Measurements from ENCODE around the gene DMAC1. TPM values are rescaled to one million over a fixed set of nuclear protein-coding genes. Genes with fewer than 3 reads are reported as not detected.

DMAC1 gene
- total and polyA plus RNA-seq, 2 experiments from 2014 or later, result 33.9 to 162 TPM

DNA sequence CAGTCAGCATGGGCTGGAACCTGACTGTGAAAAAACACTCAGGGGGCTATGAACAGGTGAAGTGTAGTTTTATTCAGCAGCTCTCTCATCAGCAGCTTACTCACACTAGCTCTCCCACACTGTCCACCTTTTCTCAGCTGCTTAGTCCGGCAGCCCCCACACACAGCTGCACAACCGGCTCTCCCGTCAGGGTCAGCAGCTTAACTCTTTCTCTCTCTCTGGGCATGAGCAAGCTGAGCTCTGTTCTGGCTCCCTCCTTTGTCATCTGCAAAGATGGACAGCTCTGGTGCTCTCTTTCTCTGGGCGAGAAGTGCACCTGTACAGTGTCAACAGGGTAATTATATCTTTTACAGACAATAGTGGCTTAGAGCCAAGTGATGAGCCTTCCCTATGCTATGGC is 8.2 kb downstream of the DMAC1 start:
- TF ChIP-seq, protein P1, sequence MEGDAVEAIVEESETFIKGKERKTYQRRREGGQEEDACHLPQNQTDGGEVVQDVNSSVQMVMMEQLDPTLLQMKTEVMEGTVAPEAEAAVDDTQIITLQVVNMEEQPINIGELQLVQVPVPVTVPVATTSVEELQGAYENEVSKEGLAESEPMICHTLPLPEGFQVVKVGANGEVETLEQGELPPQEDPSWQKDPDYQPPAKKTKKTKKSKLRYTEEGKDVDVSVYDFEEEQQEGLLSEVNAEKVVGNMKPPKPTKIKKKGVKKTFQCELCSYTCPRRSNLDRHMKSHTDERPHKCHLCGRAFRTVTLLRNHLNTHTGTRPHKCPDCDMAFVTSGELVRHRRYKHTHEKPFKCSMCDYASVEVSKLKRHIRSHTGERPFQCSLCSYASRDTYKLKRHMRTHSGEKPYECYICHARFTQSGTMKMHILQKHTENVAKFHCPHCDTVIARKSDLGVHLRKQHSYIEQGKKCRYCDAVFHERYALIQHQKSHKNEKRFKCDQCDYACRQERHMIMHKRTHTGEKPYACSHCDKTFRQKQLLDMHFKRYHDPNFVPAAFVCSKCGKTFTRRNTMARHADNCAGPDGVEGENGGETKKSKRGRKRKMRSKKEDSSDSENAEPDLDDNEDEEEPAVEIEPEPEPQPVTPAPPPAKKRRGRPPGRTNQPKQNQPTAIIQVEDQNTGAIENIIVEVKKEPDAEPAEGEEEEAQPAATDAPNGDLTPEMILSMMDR (IDR thresholded peaks at IDR 0.05; ENCODE audit: low read depth, low read length), result no peak
- no peaks in the 10 kb centered on the region for H3K9me3 ChIP-seq (ENCODE audit: low read depth)
- H3K4me3 ChIP-seq, result no peak overlapping the region
- H3K27ac ChIP-seq, result no peak overlapping the region
- H3K27me3 ChIP-seq, result no peaks in the 10 kb centered on the region
- H3K4me1 ChIP-seq (ENCODE audit: low read depth), result no peaks in the 10 kb centered on the region
- peaks cover 4% of the 10 kb centered on the region for H3K36me3 ChIP-seq
- no peak for DNase-seq (ENCODE audit: low read depth in 1 of 2, low spot score in 1 of 2)

DNA sequence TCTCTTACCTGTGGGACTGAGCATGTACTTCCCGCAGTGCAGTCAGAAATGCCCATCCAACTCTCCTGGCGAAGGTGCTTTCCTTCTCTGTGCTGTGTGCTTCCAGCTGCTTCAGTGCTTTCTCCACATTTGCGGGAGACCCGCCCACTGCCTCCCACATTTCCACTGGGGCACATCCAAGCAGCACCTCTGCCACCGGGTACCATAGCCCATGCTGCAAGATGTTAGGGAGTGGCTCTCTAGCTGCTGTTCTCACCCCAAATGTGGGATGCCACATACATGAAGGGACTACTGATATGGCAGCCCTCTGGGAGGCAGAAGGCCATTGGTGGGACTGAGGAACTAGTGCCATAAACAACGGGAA is 8.8 kb downstream of the DMAC1 start:
- no peak overlapping the region for H3K27ac ChIP-seq
- H3K4me3 ChIP-seq, result no peak overlapping the region
- TF ChIP-seq, protein P1 (IDR thresholded peaks at IDR 0.05; ENCODE audit: low read depth, low read length), result no peak
- DNase-seq (ENCODE audit: low read depth in 1 of 2, low spot score in 1 of 2), result no peak
- peaks cover 3% of the 10 kb centered on the region for H3K36me3 ChIP-seq
- H3K4me1 ChIP-seq (ENCODE audit: low read depth), result no peaks in the 10 kb centered on the region
- no peaks in the 10 kb centered on the region for H3K9me3 ChIP-seq (ENCODE audit: low read depth)
- no peaks in the 10 kb centered on the region for H3K27me3 ChIP-seq

DNA sequence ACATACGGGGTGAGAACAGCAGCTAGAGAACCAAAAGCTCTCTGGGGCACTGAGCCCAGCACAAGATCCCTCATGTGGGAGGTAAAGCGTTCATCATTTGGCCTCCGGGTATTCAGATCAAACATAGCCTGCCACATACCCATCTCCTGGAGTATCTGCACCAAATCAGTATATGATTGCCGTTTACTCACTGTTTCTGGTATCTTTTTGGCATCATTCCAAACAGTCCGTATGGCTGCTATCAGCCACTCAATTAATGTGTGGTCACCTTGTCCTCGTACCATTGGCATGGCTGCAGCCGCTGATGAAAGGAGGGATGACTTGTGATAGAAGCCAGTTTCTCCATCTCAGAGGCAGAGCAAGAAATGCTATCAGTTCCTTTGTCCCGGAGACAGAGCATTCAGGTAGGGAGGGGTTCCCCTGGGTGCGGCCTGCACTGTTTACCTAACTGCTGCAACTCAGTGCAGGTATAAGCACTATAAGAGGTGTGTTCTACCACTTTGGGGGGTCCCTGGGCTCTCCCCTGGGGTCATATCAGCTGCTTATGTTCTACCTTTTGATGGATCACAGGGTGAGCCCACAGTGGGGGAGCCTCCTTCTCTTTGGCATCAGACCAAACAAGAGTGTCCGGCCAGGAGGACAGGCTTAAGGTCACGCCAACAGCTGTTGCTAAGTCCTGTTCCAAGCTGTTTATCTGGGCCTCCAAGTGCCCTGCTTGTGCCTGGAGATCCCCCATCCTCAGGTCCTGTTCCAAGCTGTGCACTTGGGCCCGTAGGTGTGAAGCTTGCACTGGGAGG is 9.4 kb downstream of the DMAC1 start:
- no peaks in the 10 kb centered on the region for H3K27me3 ChIP-seq
- H3K4me3 ChIP-seq, result no peak overlapping the region
- peaks cover 3% of the 10 kb centered on the region for H3K36me3 ChIP-seq
- H3K9me3 ChIP-seq (ENCODE audit: low read depth), result no peaks in the 10 kb centered on the region
- H3K4me1 ChIP-seq (ENCODE audit: low read depth), result no peaks in the 10 kb centered on the region
- TF ChIP-seq, protein P1 (IDR thresholded peaks at IDR 0.05; ENCODE audit: low read depth, low read length), result no peak
- no peak for DNase-seq (ENCODE audit: low read depth in 1 of 2, low spot score in 1 of 2)
- no peak overlapping the region for H3K27ac ChIP-seq

DNA sequence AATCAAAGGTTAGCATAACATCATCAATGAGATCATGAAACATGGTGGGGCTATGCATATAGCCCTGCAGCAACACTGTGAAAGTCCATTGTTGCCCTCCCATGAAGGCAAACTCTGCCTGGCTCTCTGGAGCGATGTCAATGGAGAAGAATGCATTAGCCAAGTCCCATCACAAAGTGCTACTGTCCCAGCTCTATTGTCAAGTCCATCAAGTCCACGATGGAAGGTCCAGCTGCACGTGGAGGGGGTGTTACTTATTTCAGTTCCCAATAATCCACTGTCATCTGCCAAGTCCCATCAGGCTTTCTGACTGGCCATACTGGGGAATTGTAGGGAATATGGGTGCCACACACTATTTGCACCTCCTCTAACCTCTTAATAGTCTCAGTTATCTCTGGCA is 10.8 kb downstream of the DMAC1 start:
- H3K36me3 ChIP-seq, result no peaks in the 10 kb centered on the region
- H3K4me3 ChIP-seq, result no peak overlapping the region
- DNase-seq (ENCODE audit: low read depth in 1 of 2, low spot score in 1 of 2), result no peak
- H3K4me1 ChIP-seq (ENCODE audit: low read depth), result no peaks in the 10 kb centered on the region
- H3K9me3 ChIP-seq (ENCODE audit: low read depth), result no peaks in the 10 kb centered on the region
- TF ChIP-seq, protein P1 (IDR thresholded peaks at IDR 0.05; ENCODE audit: low read depth, low read length), result no peak
- H3K27me3 ChIP-seq, result no peaks in the 10 kb centered on the region
- no peak overlapping the region for H3K27ac ChIP-seq

DNA sequence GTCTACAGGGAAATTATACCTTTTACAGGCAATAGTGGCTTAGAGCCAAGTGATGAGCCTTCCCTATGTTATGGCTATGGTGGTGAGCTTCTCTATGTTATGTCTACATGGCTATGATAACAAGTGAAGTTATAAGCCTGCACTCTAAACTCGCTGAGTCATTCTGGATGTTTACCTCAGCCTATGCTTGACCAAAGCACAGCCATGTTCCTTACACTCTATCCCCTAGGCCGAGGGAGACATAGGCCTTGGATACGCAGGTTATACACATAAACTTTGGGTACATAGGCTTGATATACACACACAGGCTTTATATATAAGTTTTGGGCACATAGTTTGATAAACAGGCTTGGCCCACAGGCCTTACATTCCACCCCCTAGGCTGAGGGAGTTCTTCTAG is 13.8 kb downstream of the DMAC1 start:
- Histone ChIP-seq H3K27me3 (no peaks in the 10 kb centered on the region), H3K4me1 (ENCODE audit: low read depth) (peaks cover 14% of the 10 kb centered on the region), H3K9me3 (ENCODE audit: low read depth) (no peaks in the 10 kb centered on the region), H3K27ac (no peak overlapping the region), H3K36me3 (no peaks in the 10 kb centered on the region), H3K4me3 (no peak overlapping the region)
- TF ChIP-seq, protein P1 (IDR thresholded peaks at IDR 0.05; ENCODE audit: low read depth, low read length), result no peak
- no peak for DNase-seq (ENCODE audit: low read depth in 1 of 2, low spot score in 1 of 2)

All from cardiac muscle cell (in vitro differentiated cells and primary cell).